GM12878 (cell line): ENCODE data around the gene CHST8. TPM values are rescaled to one million over a fixed set of nuclear protein-coding genes. Genes with fewer than 3 reads are reported as not detected.

Experiments used
- ATAC-seq: fragments of 200-7000 bp; cut with Tn5 transposase; 3 replicates; pipeline ENCODE4 v1.9.1; 2020; ENCODE audit warnings: mild to moderate bottlenecking, moderate library complexity
- BruUV-seq: library from RNA; stranded (reverse); fragments of 400-500 nt; replicated peaks from 2 replicates; lab custom pipeline; 2021; lab: Mats Ljungman, UMichigan
- CTCF ChIA-PET: fragments of 300-600 bp; sonication (Branson Sonifier 250); formaldehyde crosslinking; extraction: SDS; loops from one replicate; lab custom pipeline; 2021; ENCODE audit warnings: inconsistent platforms; lab: Yijun Ruan, JAX
- POLR2A ChIA-PET: fragments of 350-600 bp; formaldehyde crosslinking; extraction: SDS; loops from one replicate; lab custom pipeline; 2021; ENCODE audit warnings: inconsistent platforms; lab: Charles Lee
- RAD21 ChIA-PET: fragments of 300-600 bp; sonication (Branson Sonifier 250); formaldehyde crosslinking; loops from one replicate; lab custom pipeline; 2023; ENCODE audit warnings: antibody characterized with exemption; ENCODE audit not compliant: unreplicated experiment; lab: Charles Lee
- SMC1A ChIA-PET: fragments of 300-600 bp; sonication (Branson Sonifier 250); formaldehyde crosslinking; loops from one replicate; lab custom pipeline; 2023; ENCODE audit not compliant: unreplicated experiment, uncharacterized antibody; lab: Charles Lee
- DNase-seq: peaks from one replicate; pipeline ENCODE4 v3.0.0-alpha.2; 2011; ENCODE audit warnings: low read depth, low spot score
- FAIRE-seq: peaks from 3 replicates; lab custom pipeline; 2011; peaks lifted over from hg19 to GRCh38; lab: Jason Lieb, UNC
- H2AFZ ChIP-seq: 2 replicates; pipeline ENCODE4 v1.6.0; 2011; ENCODE audit warnings: low read depth, low read length, control low read depth; ENCODE audit not compliant: control insufficient read depth
- H3K27ac ChIP-seq: 2 replicates; pipeline ENCODE4 v1.5.1; 2011; ENCODE audit warnings: control low read depth; ENCODE audit not compliant: control insufficient read depth, insufficient read depth
- H3K27me3 ChIP-seq, 2 experiments: replicated peaks in 1 of 2; 2 replicates each; pipeline versions ENCODE4 v1.6.0 to v1.6.1; 2011; ENCODE audit warnings: low read length in 1 of 2; ENCODE audit not compliant: control insufficient read depth in 2 of 2, insufficient read depth in 2 of 2
- H3K36me3 ChIP-seq, 2 experiments: 2 replicates each; pipeline ENCODE4 v1.5.1; 2011; ENCODE audit warnings: low read length in 1 of 2; ENCODE audit not compliant: control insufficient read depth in 2 of 2, insufficient read depth in 2 of 2
- H3K4me1 ChIP-seq: 2 replicates; pipeline ENCODE4 v1.6.1; 2011; ENCODE audit warnings: mild to moderate bottlenecking, low read length, moderate library complexity, mixed read lengths; ENCODE audit not compliant: control insufficient read depth, insufficient read depth
- H3K4me2 ChIP-seq: 2 replicates; pipeline ENCODE4 v1.6.0; 2011; ENCODE audit warnings: control low read depth; ENCODE audit not compliant: control insufficient read depth, insufficient read depth
- H3K4me3 ChIP-seq: fragments of 200-600 bp; sonication (generic); 2 replicates; pipeline ENCODE4 v1.5.1; 2016
- H3K79me2 ChIP-seq: 2 replicates; pipeline ENCODE4 v1.6.0; 2011; ENCODE audit warnings: low read length; ENCODE audit not compliant: control insufficient read depth, insufficient read depth
- H3K9ac ChIP-seq: 2 replicates; pipeline ENCODE4 v1.8.0; 2011; ENCODE audit warnings: low read length, control low read depth, mixed read lengths; ENCODE audit not compliant: control insufficient read depth, insufficient read depth
- H3K9me3 ChIP-seq: replicated peaks from 3 replicates; pipeline ENCODE4 v1.5.1; 2011; ENCODE audit warnings: mild to moderate bottlenecking, low read length; ENCODE audit not compliant: control insufficient read depth, insufficient read depth
- H4K20me1 ChIP-seq: 2 replicates; pipeline ENCODE4 v1.6.0; 2011; ENCODE audit not compliant: control insufficient read depth, insufficient read depth
- ASH2L ChIP-seq: fragments of 300-600, 200-600 bp; sonication (generic); IDR thresholded peaks from 2 replicates; pipeline ENCODE4 v1.6.1; 2017; ENCODE audit warnings: low read depth, mild to moderate bottlenecking, borderline replicate concordance
- BACH1 ChIP-seq: fragments of 450-650 bp; IDR thresholded peaks from 2 replicates; pipeline ENCODE4 v1.6.1; 2017; ENCODE audit warnings: mild to moderate bottlenecking, borderline replicate concordance
- BCLAF1 ChIP-seq: fragments of 450-650 bp; IDR thresholded peaks from 2 replicates; pipeline ENCODE4 v1.6.1; 2017; ENCODE audit warnings: antibody characterized with exemption, mild to moderate bottlenecking, moderate library complexity
- DPF2 ChIP-seq: fragments of 450-650 bp; IDR thresholded peaks from 2 replicates; pipeline ENCODE4 v1.6.1; 2017; ENCODE audit warnings: mild to moderate bottlenecking
- MTA3 ChIP-seq: IDR thresholded peaks from 2 replicates; pipeline ENCODE4 v1.6.1; 2012; ENCODE audit warnings: low read length, inconsistent platforms, borderline replicate concordance
- NR2C1 ChIP-seq: fragments of 450-650 bp; IDR thresholded peaks from 2 replicates; pipeline ENCODE4 v1.6.1; 2017; ENCODE audit warnings: antibody characterized with exemption, mild to moderate bottlenecking, moderate library complexity
- RB1 ChIP-seq: fragments of 450-650 bp; formaldehyde crosslinking; IDR thresholded peaks from 2 replicates; pipeline ENCODE4 v1.6.1; 2017; ENCODE audit warnings: mild to moderate bottlenecking, borderline replicate concordance
- RBBP5 ChIP-seq: fragments of 200-600 bp; sonication (generic); conservative IDR thresholded peaks from 2 replicates; pipeline ENCODE4 v1.6.1; 2016
- RUNX3 ChIP-seq: IDR thresholded peaks from 2 replicates; pipeline ENCODE4 v1.6.1; 2012; ENCODE audit warnings: low read length, inconsistent platforms
- YBX1 ChIP-seq: fragments of 450-650 bp; IDR thresholded peaks from 2 replicates; pipeline ENCODE4 v1.6.1; 2016; ENCODE audit warnings: antibody characterized with exemption
- ZNF384 ChIP-seq: IDR thresholded peaks from 2 replicates; pipeline ENCODE4 v1.6.1; 2012; ENCODE audit warnings: low read depth, mild to moderate bottlenecking, low read length, improper control_type of control experiment, borderline replicate concordance
- WGBS: methylation state at CpG from one replicate; pipeline ENCODE4 v1.1.6; 2016; ENCODE audit warnings: low lambda C conversion rate; ENCODE audit not compliant: insufficient replicate concordance, insufficient coverage; ENCODE audit errors: missing lambda C conversion rate; 5-methylcytosine and 5-hydroxymethylcytosine counted together
- in situ Hi-C: fragments of 300-500 bp; cut with MboI; formaldehyde crosslinking; loops from 9 replicates; pipeline ENCODE4 v1.14.3; 2018; ENCODE audit warnings: mixed read lengths
- intact Hi-C: fragments of 100-400 bp; cut with micrococcal nuclease; formaldehyde crosslinking; loops from one replicate; pipeline ENCODE4 v1.14.2; 2022; ENCODE audit not compliant: unreplicated experiment
- polyA plus RNA-seq, 11 experiments: library from polyadenylated mRNA; depleted of rRNA in 4 of 11; unstranded in 6 of 11; stranded (reverse) in 5 of 11; fragments of >200 nt; fragmentation: Nextera tagmentation in 4 of 11; fragmentation: Illumina TruSeq in 1 of 11; extraction: Ambion mirVana in 4 of 11; extraction: Trizol in 1 of 11; gene quantifications; 1 replicate in 1 of 11; 2 replicates in 10 of 11; pipeline versions ENCODE4 v1.2.1 to v1.2.3, GENCODE V29; 2011 to 2016; ENCODE audit warnings: inconsistent platforms in 2 of 11, missing spikeins in 2 of 11, low read depth in 1 of 11
- total RNA-seq, 4 experiments: library from RNA; depleted of rRNA in 3 of 4; stranded (reverse); fragments of >200 nt in 3 of 4; fragmentation: Illumina TruSeq in 1 of 4; extraction: Trizol in 1 of 4; gene quantifications; 2 replicates each; pipeline versions ENCODE4 v1.2.1 to v1.2.3, GENCODE V29; 2013 to 2021
- TF ChIP-seq, protein P1 (sequence below): fragments of 450-650 bp; IDR thresholded peaks from 2 replicates; pipeline ENCODE4 v1.6.1; 2018; ENCODE audit warnings: borderline replicate concordance, mild to moderate bottlenecking; ENCODE audit not compliant: partially characterized antibody
- TF ChIP-seq, protein P2 (sequence below): IDR thresholded peaks from 2 replicates; pipeline ENCODE4 v1.6.1; 2012; ENCODE audit warnings: low read length, inconsistent platforms

The CHST8 gene
- total and polyA plus RNA-seq, 10 of the 15 experiments (the other 5 are each of a cell fraction or from before 2014, with no cell fraction given), result 0.06 TPM; not detected in 9

DNA sequence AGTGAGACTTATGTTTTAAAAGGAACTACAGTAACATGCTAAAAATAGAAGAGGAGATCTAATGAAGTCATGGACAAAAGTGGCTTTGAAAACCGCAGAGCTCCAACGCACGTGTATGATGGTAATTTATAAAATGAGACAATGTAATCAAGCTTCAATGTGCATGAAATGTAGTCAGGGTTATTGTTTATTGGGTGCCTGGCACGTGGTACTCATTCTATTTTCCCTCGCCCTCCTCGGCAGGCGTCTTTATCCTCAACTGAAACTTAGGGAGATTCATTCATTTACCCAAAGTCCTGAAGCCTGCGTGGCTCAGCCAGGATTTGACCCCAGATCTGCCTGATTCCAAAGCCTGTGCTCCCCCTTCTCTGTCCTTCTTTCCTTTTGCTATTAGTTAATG lies 79.8 kb downstream of the CHST8 start:
- TF ChIP-seq RUNX3 (no peak), RBBP5 (no peak), ZNF384 (no peak), MTA3 (no peak), YBX1 (no peak), RB1 (no peak), ASH2L (no peak), BACH1 (no peak), NR2C1 (no peak), BCLAF1 (no peak), DPF2 (no peak)
- TF ChIP-seq, protein P1, sequence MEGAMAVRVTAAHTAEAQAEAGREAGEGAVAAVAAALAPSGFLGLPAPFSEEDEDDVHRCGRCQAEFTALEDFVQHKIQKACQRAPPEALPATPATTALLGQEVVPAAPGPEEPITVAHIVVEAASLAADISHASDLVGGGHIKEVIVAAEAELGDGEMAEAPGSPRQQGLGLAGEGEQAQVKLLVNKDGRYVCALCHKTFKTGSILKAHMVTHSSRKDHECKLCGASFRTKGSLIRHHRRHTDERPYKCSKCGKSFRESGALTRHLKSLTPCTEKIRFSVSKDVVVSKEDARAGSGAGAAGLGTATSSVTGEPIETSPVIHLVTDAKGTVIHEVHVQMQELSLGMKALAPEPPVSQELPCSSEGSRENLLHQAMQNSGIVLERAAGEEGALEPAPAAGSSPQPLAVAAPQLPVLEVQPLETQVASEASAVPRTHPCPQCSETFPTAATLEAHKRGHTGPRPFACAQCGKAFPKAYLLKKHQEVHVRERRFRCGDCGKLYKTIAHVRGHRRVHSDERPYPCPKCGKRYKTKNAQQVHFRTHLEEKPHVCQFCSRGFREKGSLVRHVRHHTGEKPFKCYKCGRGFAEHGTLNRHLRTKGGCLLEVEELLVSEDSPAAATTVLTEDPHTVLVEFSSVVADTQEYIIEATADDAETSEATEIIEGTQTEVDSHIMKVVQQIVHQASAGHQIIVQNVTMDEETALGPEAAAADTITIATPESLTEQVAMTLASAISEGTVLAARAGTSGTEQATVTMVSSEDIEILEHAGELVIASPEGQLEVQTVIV, result no peak
- TF ChIP-seq, protein P2, sequence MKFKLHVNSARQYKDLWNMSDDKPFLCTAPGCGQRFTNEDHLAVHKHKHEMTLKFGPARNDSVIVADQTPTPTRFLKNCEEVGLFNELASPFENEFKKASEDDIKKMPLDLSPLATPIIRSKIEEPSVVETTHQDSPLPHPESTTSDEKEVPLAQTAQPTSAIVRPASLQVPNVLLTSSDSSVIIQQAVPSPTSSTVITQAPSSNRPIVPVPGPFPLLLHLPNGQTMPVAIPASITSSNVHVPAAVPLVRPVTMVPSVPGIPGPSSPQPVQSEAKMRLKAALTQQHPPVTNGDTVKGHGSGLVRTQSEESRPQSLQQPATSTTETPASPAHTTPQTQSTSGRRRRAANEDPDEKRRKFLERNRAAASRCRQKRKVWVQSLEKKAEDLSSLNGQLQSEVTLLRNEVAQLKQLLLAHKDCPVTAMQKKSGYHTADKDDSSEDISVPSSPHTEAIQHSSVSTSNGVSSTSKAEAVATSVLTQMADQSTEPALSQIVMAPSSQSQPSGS, result no peak
- Histone ChIP-seq H3K27ac (no peak overlapping the region), H2AFZ (no peak overlapping the region), H3K9ac (no peak overlapping the region), H3K36me3 (no peaks in the 10 kb centered on the region), H3K9me3 (no peaks in the 10 kb centered on the region), H3K4me1 (no peaks in the 10 kb centered on the region), H3K4me2 (no peak overlapping the region), H3K79me2 (no peaks in the 10 kb centered on the region), H3K27me3 (no peaks in the 10 kb centered on the region; a peak in 1 of 4 replicates), H3K4me3 (no peak overlapping the region), H4K20me1 (no peaks in the 10 kb centered on the region)
- no TSS peak for BruUV-seq
- no peak for ATAC-seq
- in situ Hi-C loops, result no loop called here
- ChIA-PET POLR2A (no interaction called here), SMC1A (no interaction called here), RAD21 (no interaction called here), CTCF (no interaction called here)
- intact Hi-C loops, result no loop called here
- DNase-seq, result no peak
- 11% methylated on average over 8 of the region's 8 CpGs for WGBS
- FAIRE-seq, result no peak
